Endothelial cell (in vitro differentiated cells): ENCODE data around the gene SH2D5. TPM values are rescaled to one million over a fixed set of nuclear protein-coding genes. Genes with fewer than 3 reads are reported as not detected.

Experiments
- DNase-seq: peaks from one replicate; pipeline ENCODE4 v3.0.0; 2021; ENCODE audit warnings: low spot score
- H3K27ac Mint-ChIP-seq: one replicate; pipeline ENCODE4 v1.8.0; 2021; ENCODE audit warnings: mixed read lengths, inconsistent platforms; ENCODE audit not compliant: unreplicated experiment
- H3K27me3 Mint-ChIP-seq: one replicate; pipeline ENCODE4 v1.8.0; 2021; ENCODE audit warnings: mild to moderate bottlenecking, moderate library complexity, mixed read lengths, inconsistent platforms; ENCODE audit not compliant: unreplicated experiment
- H3K36me3 Mint-ChIP-seq: one replicate; pipeline ENCODE4 v1.8.0; 2021; ENCODE audit warnings: mild to moderate bottlenecking, low read depth, mixed read lengths, inconsistent platforms; ENCODE audit not compliant: unreplicated experiment
- H3K4me1 Mint-ChIP-seq: one replicate; pipeline ENCODE4 v1.8.0; 2021; ENCODE audit warnings: mild to moderate bottlenecking, mixed read lengths, inconsistent platforms; ENCODE audit not compliant: unreplicated experiment
- H3K4me3 Mint-ChIP-seq: one replicate; pipeline ENCODE4 v1.8.0; 2021; ENCODE audit warnings: mild to moderate bottlenecking, mixed read lengths, inconsistent platforms; ENCODE audit not compliant: unreplicated experiment
- H3K9me3 Mint-ChIP-seq: one replicate; pipeline ENCODE4 v1.8.0; 2021; ENCODE audit warnings: mixed read lengths, inconsistent platforms; ENCODE audit not compliant: unreplicated experiment
- CTCF ChIP-seq: fragments of 200-600 bp; sonication (generic); IDR thresholded peaks from one replicate; pipeline ENCODE4 v1.5.0; 2021; ENCODE audit warnings: antibody characterized with exemption; ENCODE audit not compliant: unreplicated experiment
- total RNA-seq: library from RNA; stranded (reverse); fragmentation: NEBNext Ultra II Directional; extraction: Animal tissue kit (Norgen Biotek cat#: 25700); gene quantifications from one replicate; pipeline ENCODE4 v1.2.1, GENCODE V29; 2021; ENCODE audit not compliant: unreplicated experiment

The SH2D5 gene
- total RNA-seq, 1 donor from 2014 or later = 0.26 TPM

- Mint-ChIP-seq H3K9me3 (no peaks in the 10 kb centered on the region), H3K27ac (no peak overlapping the region), H3K4me1 (peaks cover 14% of the 10 kb centered on the region), H3K36me3 (no peaks in the 10 kb centered on the region), H3K27me3 (peaks cover 7% of the 10 kb centered on the region), H3K4me3 (no peak overlapping the region)
- no peak for DNase-seq
- no peak for TF ChIP-seq CTCF
Measured at GRCh38 chr1:20711285-20712214, 21.0 kb downstream of the SH2D5 start.

DNA sequence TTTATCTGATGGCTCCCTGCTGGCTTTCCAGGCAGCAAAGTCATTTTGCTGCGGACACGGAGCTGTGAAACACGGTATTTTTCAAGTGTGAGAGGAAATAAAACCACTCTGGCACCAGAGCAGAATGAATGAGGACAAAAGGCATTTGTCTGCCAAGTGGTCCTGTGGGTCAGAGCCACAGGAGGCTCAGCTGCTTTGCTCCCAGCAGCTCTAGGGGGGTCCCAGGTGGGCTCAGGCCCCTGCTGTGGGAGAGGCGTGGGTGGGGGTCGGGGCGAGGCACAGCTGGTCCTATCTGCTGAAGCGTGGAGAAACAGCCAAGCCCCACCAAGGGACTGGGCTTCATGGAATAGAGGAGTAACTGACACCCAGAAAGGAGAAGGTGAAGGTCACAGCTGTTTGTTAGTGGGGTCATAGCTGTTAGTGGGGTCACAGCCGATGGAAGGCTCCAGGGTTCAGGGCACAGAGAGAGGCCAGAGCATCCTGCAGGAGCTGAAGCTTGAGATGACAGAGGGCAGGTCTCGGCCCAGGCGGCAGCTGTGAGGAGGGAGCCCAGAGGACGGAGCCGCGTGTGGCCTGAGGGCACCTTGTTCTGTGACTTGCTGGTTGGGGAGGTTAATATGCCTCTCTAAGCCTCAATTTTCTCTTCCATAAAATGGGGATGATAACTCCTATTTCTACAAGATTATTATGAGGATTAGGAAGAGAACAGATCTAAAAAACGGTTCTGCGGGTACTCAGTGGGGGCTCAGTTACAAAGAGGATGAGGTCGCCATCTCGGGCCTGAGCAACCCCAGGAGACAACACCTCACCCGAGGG, 21.8 kb downstream of the SH2D5 start:
- Mint-ChIP-seq H3K4me3 (no peak overlapping the region), H3K4me1 (peaks cover 10% of the 10 kb centered on the region), H3K27ac (no peak overlapping the region), H3K9me3 (no peaks in the 10 kb centered on the region), H3K27me3 (peaks cover 3% of the 10 kb centered on the region), H3K36me3 (no peaks in the 10 kb centered on the region)
- DNase-seq = no peak
- TF ChIP-seq CTCF = no peak

DNA sequence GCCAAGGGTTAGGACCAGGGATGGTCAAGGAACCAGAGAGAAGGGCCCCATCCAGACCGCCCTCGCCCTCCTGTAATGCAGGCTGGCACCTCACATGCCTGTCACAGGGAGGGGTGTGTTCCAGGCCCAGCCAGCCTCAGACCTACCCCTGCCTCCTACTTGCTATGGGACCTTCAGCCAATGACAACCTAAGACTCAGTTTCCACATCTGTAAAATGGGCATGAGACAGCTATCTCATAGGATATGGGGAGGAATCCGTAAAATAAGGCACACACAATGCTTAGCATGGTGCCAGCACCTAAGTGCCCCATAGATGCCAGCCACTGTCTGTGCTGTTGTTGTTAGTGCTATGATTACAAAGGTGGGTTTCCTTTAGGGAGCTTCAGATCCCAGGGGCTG, 22.6 kb downstream of the SH2D5 start:
- Mint-ChIP-seq H3K27ac (no peak overlapping the region), H3K9me3 (no peaks in the 10 kb centered on the region), H3K27me3 (peaks cover 3% of the 10 kb centered on the region), H3K36me3 (no peaks in the 10 kb centered on the region), H3K4me1 (peaks cover 4% of the 10 kb centered on the region), H3K4me3 (no peak overlapping the region)
- no peak for TF ChIP-seq CTCF
- no peak for DNase-seq

DNA sequence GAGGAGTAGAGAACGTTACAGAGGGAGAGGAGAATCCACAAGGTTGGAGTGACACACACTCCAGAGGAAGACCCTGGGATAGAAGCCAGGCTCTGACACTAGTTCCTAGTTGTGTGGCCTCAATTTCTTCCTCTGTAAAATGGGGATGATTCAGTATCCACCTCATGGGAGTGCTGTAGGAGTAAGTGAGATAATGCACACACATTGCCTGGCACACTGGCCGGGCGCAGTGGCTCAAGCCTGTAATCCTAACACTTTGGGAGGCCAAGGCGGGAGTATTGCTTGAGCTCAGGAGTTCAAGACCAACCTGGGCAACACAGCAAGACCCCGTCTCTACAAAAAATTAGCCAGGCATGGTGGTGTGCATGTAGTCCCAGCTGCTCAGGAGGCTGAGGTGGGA, 23.6 kb downstream of the SH2D5 start:
- no peak for DNase-seq
- TF ChIP-seq CTCF = no peak
- no peaks in the 10 kb centered on the region for H3K36me3 Mint-ChIP-seq
- peaks cover 3% of the 10 kb centered on the region for H3K27me3 Mint-ChIP-seq
- H3K27ac Mint-ChIP-seq = no peak overlapping the region
- H3K4me1 Mint-ChIP-seq = peaks cover 3% of the 10 kb centered on the region
- H3K4me3 Mint-ChIP-seq = no peak overlapping the region
- no peaks in the 10 kb centered on the region for H3K9me3 Mint-ChIP-seq

- TF ChIP-seq CTCF = no peak
- H3K4me1 Mint-ChIP-seq = peaks cover 3% of the 10 kb centered on the region
- H3K27ac Mint-ChIP-seq = no peak overlapping the region
- no peaks in the 10 kb centered on the region for H3K9me3 Mint-ChIP-seq
- no peak overlapping the region for H3K4me3 Mint-ChIP-seq
- H3K27me3 Mint-ChIP-seq = peaks cover 5% of the 10 kb centered on the region
- no peak for DNase-seq
- peaks cover 2% of the 10 kb centered on the region for H3K36me3 Mint-ChIP-seq
Measured at GRCh38 chr1:20708057-20708456, 24.4 kb downstream of the SH2D5 start.
